ENCODE data around the gene RGS17. TPM values are rescaled to one million over a fixed set of nuclear protein-coding genes. Genes with fewer than 3 reads are reported as not detected.

The RGS17 gene
- total RNA-seq, 1 experiment from 2014 or later = 3.2 TPM

DNA sequence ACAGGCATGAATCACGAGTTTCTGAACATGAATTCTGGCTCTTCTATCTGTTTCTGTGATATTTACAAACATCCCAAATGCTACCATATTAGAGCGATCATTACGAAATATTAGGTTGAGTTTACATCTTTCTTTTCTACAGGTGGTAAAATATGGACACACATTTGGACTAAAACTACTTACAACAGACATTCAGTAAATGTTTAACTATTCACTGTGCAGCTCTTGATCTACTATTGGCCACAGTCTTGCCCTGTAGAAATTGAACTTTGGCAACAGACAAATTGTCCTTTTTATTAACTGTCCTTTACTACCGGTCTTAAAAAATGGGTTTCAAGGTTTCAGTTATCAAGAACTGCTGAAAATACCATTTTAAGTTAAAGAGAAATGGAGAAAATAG, 102.1 kb downstream of the RGS17 start:
- Histone ChIP-seq H4K20me1 (ENCODE audit: control insufficient read depth, insufficient read depth, insufficient read length) (no peaks in the 10 kb centered on the region), H2BK12ac (ENCODE audit: insufficient read length, low read depth, low read length) (no peak overlapping the region), H3K56ac (ENCODE audit: insufficient read length, low read depth, low read length) (no peak overlapping the region), H2BK5ac (ENCODE audit: insufficient read length, low read length) (no peak overlapping the region), H3K4ac (ENCODE audit: low read depth, low read length) (no peak overlapping the region), H3K23ac (ENCODE audit: insufficient read length, low read depth, low read length) (no peak overlapping the region), H2AK5ac (ENCODE audit: insufficient read length, low read length) (no peak overlapping the region), H3K4me2 (ENCODE audit: insufficient read depth, insufficient read length, low read length) (no peak overlapping the region), H2BK120ac (ENCODE audit: low read depth, low read length, poor library complexity, severe bottlenecking) (no peak overlapping the region), H2BK20ac (ENCODE audit: low read depth, low read length, poor library complexity, severe bottlenecking) (no peak overlapping the region), H3K18ac (ENCODE audit: insufficient read length, low read depth, low read length) (no peak overlapping the region), H3K27me3 (ENCODE audit: insufficient read depth, low read length) (no peaks in the 10 kb centered on the region), H3K14ac (ENCODE audit: insufficient read depth, low read length) (no peak overlapping the region), H3T11ph (ENCODE audit: low read length) (no peak overlapping the region), H3K79me1 (ENCODE audit: insufficient read depth, low read depth, low read length, poor library complexity, severe bottlenecking) (no peaks in the 10 kb centered on the region), H4K91ac (ENCODE audit: insufficient read length, low read depth, low read length) (no peak overlapping the region), H3K9me3 (ENCODE audit: control insufficient read depth, low read depth, low read length) (no peaks in the 10 kb centered on the region), H3K79me2 (ENCODE audit: insufficient read depth, low read length) (no peaks in the 10 kb centered on the region), H3K4me1 (ENCODE audit: insufficient read depth, low read length) (peaks cover 5% of the 10 kb centered on the region; the same call in 1 of the 2 replicates), H2BK15ac (ENCODE audit: low read depth, low read length) (no peak overlapping the region), H2AFZ (ENCODE audit: low read length) (no peak overlapping the region), H3K27ac (ENCODE audit: insufficient read length, low read depth, low read length) (no peak overlapping the region), H4K5ac (ENCODE audit: insufficient read length, low read depth, low read length) (no peak overlapping the region), H3K23me2 (ENCODE audit: insufficient read length, low read depth, low read length, poor library complexity, severe bottlenecking) (no peaks in the 10 kb centered on the region), H3K9ac (ENCODE audit: extremely low read depth, insufficient read length, low read length) (no peak overlapping the region), H4K8ac (replicated peaks; ENCODE audit: insufficient read length, low read depth, low read length) (no peak overlapping the region)
- Mint-ChIP-seq H3K36me3 (ENCODE audit: insufficient read depth in 1 of 3, low read depth in 3 of 3) (peaks cover 0 to 4% (median 0%) of the 10 kb centered on the region in 3 experiments; a peak in 1 of 7 replicates), H3K27ac (no peak overlapping the region), H3K9me3 (no peaks in the 10 kb centered on the region), H3K27me3 (ENCODE audit: low read depth) (no peaks in the 10 kb centered on the region), H3K4me1 (peaks cover 11 to 14% of the 10 kb centered on the region in 2 experiments), H3K4me3 (no peak overlapping the region)
- DNase-seq = no peak
- TF ChIP-seq, protein P1, sequence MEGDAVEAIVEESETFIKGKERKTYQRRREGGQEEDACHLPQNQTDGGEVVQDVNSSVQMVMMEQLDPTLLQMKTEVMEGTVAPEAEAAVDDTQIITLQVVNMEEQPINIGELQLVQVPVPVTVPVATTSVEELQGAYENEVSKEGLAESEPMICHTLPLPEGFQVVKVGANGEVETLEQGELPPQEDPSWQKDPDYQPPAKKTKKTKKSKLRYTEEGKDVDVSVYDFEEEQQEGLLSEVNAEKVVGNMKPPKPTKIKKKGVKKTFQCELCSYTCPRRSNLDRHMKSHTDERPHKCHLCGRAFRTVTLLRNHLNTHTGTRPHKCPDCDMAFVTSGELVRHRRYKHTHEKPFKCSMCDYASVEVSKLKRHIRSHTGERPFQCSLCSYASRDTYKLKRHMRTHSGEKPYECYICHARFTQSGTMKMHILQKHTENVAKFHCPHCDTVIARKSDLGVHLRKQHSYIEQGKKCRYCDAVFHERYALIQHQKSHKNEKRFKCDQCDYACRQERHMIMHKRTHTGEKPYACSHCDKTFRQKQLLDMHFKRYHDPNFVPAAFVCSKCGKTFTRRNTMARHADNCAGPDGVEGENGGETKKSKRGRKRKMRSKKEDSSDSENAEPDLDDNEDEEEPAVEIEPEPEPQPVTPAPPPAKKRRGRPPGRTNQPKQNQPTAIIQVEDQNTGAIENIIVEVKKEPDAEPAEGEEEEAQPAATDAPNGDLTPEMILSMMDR (conservative IDR thresholded peaks at IDR 0.05) = no peak
- no CpG with 5 or more reads among the region's 4 CpGs for WGBS (ENCODE audit: extremely low coverage, insufficient read length, low lambda C conversion rate)
